DMS53 (cell line): ENCODE measurements around the gene TMEM213.

Source experiments
- DNase-seq: peaks from one replicate; lab custom pipeline; 2025; lab: John Stamatoyannopoulos, UW

The TMEM213 gene, protein sequence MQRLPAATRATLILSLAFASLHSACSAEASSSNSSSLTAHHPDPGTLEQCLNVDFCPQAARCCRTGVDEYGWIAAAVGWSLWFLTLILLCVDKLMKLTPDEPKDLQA

DNA sequence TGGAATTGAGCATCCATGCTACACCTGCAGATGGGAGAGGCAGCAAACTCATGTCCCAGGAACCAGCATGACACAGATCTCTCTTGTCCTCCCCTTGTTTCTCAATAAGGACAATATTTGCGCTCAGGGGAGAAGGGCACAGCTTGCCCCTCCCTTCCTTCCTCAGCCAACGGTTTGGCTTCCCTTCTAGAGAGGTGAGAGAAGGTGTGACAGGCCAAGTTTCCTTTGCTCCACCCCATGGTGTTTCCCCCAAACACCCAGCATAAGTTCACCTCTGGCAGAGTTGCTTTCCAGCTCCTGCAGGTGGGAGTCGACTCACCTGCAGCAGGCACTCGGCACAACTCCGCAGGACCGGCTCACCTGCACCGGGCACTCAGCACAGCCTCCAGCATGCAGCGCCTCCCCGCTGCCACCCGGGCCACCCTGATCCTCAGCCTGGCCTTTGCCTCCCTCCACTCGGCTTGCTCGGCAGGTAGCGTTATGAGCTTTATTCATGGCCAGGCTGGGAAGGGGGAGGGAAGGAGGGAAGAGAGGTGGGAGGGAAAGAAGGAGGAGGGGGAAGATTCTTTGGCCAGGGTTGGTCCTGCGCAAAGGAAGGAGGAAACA lies at the start of gene TMEM213, which contains the start of gene ATP6V0A4:
TSS of gene TMEM213 (plus strand) at position 280 of the 606 bp plus-strand sequence. CDS start at position 391, 111 bp downstream.
TSS of gene ATP6V0A4 (minus strand) at position 482 of the 606 bp plus-strand sequence. CDS start 26,949 bp downstream, outside the sequence.
- peak; percentile 77 for DNase-seq

DNA sequence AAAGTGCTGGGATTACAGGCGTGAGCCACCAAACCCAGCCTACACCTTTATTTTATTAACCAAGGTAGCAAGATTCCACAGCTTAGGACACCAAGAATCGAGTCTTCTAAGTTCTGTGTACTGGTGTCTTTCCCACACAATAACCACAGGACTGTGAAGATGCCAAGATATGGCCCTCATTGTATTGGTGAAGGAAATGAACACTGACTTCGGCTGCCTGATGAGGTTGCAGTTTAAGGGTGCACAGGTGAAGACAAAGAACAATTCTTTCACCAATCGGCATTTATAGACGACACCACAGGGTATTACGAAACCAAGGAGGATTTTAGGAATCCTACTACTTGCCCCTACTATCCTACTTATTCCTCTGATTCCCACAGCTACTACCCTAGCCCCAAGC lies 49.1 kb upstream of the TMEM213 start:
- no peak for DNase-seq

DNA sequence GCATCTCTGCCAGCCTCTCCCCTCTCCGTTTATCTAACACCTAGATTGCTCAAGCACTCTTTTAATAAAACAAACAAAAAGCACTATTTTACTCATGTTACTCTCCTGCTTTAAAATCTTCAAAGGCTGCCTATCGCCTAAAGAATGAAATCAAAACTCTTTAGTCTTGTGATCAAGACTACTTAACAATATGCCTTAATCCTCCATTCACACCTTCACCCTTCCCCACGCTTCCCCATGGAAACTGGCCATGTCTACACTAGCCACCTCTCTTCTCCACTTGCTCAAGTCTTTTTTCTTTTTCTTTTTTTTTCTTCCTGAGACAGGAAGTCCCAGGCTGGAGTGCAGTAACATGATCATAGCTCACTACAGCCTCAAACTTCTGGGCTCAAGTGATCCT lies 47.8 kb upstream of the TMEM213 start:
- DNase-seq, result peak; percentile 59

DNA sequence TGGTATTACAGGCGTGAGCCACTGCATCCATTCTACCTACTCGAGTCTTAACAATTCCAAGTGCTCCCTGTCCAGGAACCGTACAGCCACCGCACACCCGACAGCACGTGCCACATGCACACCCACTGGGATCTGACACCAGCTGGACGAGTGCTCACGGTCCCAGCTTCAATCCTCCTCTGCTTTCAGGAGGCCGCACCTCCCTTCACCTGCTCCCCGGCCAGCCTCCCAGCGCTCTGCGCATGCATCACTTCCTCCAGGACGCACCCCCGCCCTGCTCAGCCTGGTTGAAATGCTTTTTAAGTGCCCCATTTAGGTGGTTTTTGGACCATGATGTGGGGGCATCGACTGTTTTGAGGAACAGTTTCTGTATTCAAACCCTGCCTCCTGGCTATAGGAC lies 47.3 kb upstream of the TMEM213 start:
- peak; percentile 29 for DNase-seq

DNA sequence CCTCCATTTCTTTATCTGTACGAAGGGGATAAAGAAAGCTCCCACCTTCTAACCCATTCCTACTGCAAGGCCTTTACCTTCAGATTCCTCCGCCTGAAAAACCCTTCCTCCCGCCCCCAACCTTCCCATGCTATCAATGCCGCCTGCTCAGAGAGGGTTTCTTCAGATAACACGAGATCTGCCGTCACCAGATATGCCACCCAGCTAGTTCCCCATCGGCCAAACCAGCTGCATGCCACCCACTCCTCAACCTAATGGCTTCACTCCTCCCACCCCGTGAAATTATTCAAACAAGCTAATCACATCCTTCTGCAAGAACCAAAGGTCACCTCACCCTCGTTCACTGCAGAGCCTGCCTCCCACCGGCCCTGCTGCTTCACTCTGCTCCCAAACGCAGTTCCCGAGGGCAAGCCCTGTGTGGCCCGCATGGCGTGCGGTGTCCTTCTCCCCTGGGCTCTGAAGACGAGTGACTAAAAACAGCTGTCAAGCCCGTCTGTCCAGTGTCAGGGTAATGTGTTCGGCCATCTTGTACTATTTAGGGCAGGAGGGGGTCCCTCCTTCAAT lies 46.8 kb upstream of the TMEM213 start:
- no peak for DNase-seq

DNA sequence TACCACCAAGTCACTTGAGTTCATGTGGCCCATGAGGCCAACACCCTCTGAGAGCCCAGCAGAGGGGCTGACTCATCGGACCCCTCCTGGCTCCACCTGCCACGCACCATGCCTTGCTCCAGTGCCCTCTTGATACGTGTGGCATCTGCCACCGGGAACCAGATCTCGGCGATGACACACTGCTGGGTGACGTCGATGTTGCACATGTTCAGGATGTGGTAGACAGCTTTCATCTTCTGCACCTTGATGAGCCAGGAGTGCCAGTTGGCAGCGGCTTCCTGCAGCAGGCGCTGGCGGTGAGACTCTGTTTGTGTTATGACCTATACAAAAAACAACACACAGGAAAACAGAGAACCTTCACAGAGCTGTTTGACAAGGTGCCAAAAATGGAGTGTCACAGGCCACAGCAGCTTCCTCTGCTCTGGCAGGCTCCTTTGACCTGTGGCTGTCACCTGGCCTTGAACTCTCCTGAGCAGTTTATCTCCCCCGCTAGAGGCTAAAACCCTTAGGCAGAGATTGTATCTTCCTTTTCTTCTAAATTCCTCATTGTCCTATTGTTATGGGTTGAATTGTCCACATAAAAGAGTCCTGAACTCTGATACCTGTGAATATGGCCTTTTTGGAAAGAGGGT lies 45.2 kb upstream of the TMEM213 start:
- peak; percentile 100 for DNase-seq

DNA sequence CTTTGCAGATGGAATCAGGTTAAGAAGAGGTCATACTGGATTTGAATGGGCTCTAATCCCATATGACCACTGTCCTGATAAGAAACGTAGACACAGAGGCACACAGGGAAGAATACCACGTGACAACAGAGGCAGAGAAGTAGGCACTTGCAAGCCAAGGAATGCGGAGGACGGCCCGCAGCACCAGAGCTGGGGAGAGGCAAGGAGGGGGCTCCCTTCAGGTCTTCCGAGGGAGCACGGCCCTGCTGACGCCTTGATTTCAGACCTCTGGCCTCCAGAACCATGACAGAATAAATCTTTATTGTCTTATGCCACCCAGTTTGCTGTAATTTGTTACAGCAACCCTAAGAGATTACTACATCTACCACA lies 44.7 kb upstream of the TMEM213 start:
- DNase-seq, result peak; percentile 86

DNA sequence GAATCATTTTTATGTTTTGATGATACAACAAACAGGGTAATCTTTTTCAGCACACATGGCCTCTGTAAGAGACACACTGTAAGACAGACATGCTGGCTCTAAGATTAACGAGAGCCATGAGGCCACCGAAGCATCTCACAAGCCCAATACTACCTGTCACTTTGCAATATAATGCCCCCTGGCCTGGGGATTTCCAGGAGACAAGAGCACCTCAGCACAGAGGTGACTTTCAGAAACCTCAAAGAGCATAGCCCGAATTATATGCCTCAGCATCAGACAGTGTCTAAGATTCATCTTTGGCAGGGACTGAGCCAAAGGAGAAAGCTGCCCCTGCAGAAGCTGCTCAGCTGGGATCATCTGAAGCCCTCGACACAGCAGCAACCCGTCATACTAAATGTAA lies 44.2 kb upstream of the TMEM213 start:
- DNase-seq, result peak; percentile 57

DNA sequence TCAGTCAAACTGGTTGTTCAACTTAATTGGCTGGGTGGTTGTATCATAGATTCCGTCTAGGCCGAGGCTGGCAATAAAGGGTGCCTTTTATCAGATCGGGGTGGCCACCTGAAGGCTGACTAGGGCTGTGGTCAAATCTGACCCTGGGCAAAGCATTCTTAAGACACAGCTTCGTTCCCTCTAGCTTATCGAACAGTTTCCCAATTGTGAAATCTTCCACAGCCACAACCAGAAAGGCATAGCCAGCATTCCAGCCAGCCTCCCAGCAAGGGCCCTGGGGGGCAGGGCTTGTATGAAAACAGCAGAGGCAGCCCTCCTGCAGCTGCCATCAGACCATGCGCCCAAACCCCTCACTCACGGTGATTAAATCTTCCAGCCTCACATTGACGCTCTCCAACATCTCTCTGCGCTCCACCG lies 42.5 kb upstream of the TMEM213 start:
- no peak for DNase-seq

DNA sequence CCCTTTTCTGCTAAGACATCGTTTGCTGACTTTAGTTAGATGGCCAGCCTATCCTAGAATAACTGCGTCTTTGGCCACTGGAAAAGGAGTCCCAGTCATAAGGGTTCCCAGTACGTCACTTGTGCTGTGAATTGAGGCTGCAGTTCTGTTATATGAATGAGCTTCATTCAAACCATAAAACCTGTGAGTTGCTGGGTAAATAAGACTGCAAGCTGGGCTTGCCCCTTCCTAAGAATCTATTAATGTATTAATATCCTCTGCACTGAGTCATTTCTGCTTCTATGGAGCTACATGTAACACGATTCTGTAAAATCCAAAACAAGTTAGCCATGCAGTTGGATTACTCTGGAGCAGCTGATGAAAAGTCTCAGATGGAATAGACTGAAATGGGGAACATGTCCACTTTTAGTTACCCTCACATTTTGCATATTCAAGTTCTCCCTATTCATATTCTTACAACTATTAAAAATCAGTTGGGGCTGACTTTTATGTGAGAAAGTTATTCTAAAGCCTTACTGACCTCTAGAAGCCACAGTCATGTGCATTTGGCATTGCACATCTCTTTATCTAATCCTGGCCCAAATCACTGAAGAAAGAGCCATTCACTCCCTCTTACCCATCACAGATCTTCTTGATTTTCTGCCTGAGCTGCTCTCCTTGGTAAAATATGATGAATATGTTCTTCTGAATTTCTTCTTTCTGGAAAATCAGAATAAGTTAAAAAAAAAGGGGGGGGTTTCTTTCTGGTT lies 41.8 kb upstream of the TMEM213 start:
- peak; percentile 29 for DNase-seq

DNA sequence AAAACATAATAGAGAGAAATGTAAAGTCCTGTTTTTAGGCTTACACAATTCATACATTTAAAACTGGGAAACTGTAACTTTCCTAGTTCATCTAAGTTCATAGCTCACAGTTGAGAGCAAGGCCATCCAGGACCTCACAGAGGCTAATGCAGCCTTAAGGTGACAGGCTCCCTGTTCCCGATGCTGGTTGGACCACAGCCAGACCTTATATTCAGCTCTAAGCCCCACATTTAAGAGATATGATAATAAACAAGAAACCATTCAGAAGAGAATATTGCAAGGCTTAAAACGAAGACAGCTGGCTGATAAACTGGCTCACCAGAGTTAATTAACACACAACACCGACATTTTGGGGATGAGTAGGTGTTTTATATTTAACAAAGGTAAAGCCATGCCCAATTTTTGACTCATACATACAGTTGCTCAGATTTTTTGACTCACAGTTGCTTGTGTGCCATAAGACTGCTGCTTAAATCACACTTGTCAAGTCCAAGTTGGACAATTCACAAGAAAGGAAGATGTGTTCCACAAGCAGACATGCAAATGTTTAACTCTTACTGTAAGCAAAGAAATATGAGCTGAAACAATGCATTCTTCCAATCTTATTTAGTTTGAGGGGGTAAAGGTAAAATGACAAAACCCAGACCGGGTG lies 41.1 kb upstream of the TMEM213 start:
- DNase-seq, result peak; percentile 34

DNA sequence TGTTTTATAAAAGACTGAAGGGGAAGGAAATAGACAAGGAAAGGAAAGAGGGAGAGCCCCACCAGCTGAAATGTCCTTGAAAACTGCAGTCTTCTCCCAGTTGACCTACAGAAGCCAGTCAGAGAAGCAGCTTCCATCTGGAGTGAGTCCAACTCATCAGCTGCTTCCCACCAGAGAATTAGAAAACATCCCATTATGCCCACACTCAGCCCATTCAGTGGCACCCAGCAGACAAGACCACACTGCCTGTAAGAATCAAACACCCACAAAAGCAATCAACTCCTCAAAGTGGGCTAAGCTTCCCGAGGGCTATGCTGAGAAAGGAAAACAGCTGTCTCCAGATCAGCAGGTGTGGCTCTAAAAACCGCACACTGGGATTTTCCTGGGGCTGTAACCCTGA lies 29.6 kb upstream of the TMEM213 start:
- DNase-seq, result no peak

DNA sequence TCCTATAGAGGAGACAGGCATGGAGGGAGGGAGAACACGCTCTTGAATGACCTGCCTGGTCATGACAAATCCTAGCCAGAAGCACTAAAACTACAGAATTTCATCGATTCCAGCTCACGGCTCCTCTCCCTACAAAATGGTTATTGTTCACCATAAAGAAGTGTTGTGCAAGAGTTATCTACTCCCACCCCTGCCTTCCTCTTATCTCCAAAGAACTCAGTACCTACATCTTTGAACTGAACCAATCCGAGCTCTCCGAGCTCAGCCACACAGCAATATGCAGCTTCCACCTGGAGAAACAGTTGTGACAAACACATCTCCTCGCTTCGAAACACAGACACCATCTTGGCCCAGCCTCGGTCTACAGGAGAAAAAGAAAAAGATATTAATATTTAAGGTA lies 26.9 kb upstream of the TMEM213 start:
- DNase-seq, result no peak

DNA sequence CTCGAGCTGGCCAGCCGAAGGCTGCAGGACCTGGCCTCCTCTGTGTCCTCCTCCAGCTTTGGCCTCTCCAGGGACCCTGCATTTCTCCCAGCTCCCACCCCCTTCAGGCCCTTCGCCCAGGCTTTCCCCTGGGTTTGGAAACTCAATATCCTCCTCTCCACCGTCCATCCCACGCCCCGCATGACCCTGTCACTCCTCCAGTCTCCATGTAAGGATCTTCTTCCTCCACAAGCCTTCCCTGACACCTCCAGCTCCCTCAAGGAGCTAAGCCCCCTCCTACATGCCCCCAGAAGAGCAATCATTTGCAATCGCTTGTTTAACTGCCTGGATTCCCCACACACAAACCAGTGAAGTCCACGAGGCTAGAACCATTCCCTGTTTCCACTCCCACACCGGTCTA lies 24.6 kb upstream of the TMEM213 start:
- DNase-seq, result no peak

DNA sequence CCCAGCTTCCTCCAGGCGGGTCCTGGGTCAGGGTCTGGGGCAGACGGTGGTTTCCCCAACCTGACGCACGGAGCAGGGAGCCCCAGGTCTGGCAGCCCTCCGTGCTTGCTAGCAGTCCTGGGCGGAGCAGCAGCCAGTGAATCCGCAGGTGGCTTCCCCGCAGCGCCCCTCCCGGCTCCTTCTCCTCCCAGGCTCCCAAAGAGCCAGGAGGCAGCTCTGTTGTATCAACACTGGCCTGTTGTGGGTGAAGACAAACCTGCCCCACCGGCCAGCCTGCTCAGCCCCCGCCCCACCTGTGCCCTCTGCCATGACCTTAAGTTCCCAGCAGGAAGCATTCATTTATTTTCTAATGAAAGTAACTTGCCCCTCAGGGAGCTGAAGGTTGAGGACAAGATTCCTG lies 24.0 kb upstream of the TMEM213 start:
- peak; percentile 97 for DNase-seq

DNA sequence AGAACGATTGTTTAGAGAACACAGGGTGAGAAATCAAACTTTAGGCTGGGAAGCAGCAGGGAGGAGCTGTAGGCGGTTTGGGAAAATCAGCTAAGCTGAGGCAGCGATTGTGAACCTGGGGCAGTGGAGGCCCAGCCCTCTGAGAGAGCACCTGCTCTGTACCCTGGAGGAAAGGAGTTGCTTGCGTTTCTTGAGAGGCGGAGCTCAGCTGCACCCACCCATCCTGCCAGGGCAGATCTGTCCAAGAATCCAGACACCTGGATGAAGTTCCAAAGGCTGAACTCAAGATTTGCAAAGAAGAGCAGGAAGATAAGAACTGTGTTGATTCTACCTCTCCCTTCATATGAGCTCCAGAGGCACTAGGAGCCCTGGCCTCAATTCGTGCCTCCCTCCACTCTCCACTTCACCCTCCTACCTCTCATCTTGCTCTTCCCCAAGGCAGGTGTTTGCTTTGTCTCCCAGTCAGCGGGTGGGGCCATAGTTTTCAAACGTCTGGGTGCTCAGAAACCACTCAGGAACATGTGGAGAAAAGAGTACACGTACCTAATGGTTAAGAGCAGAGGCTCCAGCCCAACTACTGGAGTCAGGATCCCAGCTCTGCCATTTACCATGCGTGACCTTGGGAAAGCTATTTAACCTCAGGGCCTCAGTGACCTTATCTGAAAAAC lies 21.5 kb upstream of the TMEM213 start:
- peak; percentile 98 for DNase-seq

DNA sequence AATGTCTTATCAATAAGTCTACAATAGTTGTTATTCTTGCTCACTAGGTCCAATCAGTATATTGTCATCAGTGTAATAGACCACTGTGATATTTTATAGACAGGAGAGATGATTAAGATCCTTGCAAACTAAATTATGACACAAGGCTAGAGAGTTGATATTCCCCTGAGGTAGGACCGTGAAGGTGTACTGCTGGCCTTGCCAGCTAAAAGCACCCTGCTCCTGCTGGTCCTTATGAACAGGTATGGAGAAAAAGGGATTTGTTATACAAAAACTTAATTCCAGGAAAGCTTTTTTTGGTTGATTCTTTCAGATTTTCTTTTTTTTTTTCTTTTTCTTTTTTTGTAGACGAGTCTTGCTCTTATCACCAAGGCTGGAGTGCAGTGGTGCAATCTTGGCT lies 16.8 kb upstream of the TMEM213 start:
- DNase-seq, result peak; percentile 39

DNA sequence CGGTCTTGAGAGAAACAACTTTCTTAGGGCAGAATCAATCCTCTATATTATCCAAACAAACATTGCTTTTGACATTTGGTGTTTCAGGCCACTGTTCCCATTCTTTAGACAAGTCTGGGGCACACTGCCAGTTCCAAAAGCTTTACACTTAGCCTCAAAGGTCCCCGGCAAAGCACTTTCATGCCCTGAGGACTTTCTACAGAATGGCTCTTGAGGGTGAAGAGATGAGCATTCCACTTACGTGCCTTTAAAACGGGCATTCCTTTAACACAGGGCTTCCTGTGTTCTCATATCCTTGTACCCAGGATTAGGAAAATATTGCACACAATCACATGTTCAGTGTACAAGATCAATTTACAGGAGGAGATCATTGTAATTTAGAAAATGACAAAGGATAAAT lies 13.1 kb upstream of the TMEM213 start:
- DNase-seq, result no peak

DNA sequence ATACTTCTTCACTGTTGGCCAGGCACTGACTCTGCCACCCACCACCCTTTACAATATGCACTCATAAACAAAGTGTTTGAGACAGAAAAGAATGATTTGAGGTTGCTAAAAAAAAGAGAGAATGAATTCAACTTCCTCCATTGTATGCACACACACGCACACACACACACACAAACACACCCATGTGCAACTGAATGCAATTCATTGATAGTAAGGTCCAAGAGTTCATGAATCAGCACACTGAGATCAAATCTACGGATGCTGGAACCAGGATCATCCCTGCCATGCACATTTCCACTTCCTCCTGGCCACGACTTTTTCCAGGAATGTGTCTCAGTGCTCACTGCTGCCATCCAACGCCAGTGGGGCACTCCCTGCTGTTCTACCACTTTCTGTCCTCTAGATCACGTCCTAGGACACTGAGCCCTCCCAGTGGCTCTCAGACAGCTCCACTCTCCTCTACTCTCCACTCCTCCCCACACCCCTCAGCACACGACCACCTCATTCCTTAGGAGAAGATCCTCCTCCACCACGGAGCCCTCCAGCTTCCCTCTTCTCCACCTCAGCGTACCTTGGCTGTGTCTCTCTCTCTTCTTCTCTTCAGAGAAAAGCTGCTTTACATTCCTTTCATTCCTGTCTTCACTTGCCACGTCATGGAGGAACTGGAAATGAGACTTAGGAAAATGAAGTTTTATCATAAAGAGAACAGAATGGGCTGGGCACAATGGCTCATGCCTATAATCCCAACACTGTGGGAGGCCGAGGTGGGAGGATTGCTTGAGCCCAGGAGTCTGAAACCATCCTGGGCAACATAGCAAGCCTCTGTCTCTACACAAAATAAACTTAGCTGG lies 12.0 kb upstream of the TMEM213 start:
- no peak for DNase-seq

DNA sequence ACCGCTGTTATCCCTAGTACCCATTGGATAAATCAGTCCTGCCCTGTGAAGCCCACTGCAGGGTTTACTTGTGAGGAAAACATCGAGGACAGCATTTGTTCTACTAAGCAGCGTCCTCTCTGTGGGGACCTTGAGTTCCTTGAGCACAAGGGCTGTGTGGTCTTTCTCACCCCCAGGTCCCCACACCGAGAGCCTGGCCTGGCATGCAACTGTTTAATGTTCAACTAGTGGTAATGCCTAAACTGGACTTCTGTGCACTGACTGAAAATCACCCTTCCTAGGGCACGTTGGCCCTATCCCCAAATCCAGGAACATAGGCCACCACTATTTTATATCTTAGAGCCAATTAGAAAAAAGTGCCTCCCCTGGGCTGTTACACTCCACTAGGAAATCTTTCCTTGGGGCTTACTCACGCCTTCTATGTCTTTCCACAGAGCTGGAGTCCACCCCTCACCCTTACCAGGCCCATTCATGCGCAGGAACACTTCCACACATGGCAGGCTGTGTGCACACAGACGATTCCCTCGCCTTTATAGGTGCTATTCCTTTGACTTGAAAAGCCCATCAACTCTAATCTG lies 1.7 kb upstream of the TMEM213 start:
- no peak for DNase-seq
